Suprapubic skin (tissue), 4 donors: Measurements from ENCODE around the gene NCBP2L. TPM values are rescaled to one million over a fixed set of nuclear protein-coding genes. Genes with fewer than 3 reads are reported as not detected.

ENCODE experiments used
- DNase-seq, 2 donors: peaks; one replicate each; pipeline ENCODE4 v3.0.0-alpha.2; 2019; ENCODE audit warnings: low spot score in 2 of 2
- H3K27ac ChIP-seq: fragments of 200-600 bp; sonication (generic); one replicate; pipeline ENCODE4 v1.5.1; 2019
- H3K27me3 ChIP-seq: fragments of 200-600 bp; sonication (generic); one replicate; pipeline ENCODE4 v1.5.1; 2019
- H3K36me3 ChIP-seq: fragments of 200-600 bp; sonication (generic); one replicate; pipeline ENCODE4 v1.5.1; 2019
- H3K4me1 ChIP-seq: fragments of 200-600 bp; sonication (generic); one replicate; pipeline ENCODE4 v1.5.1; 2019
- H3K4me3 ChIP-seq: fragments of 200-600 bp; sonication (generic); one replicate; pipeline ENCODE4 v1.5.1; 2019; ENCODE audit warnings: mild to moderate bottlenecking
- H3K9me3 ChIP-seq: fragments of 200-600 bp; sonication (generic); one replicate; pipeline ENCODE4 v1.5.1; 2019
- EP300 ChIP-seq: sonication (generic); formaldehyde crosslinking; IDR thresholded peaks from one replicate; pipeline ENCODE4 v1.6.1; 2017; ENCODE audit warnings: antibody characterized with exemption
- POLR2A ChIP-seq, 2 donors: fragments of 450-650 bp; IDR thresholded peaks; one replicate each; pipeline ENCODE4 v1.6.1; 2017; ENCODE audit warnings: antibody characterized with exemption in 2 of 2, mild to moderate bottlenecking in 2 of 2, moderate library complexity in 2 of 2
- POLR2AphosphoS5 ChIP-seq, 3 donors: sonication (generic); formaldehyde crosslinking; IDR thresholded peaks; one replicate each; pipeline ENCODE4 v1.6.1; 2017; ENCODE audit warnings: antibody characterized with exemption in 3 of 3
- WGBS: methylation state at CpG from one replicate; pipeline ENCODE4 v1.1.5; 2018; 5-methylcytosine and 5-hydroxymethylcytosine counted together
- total RNA-seq, 4 donors: library from RNA; depleted of rRNA; stranded (reverse); fragments of >200 nt; gene quantifications; one replicate each; pipeline ENCODE4 v1.1.0, GENCODE V29; 2016
- TF ChIP-seq, protein P1 (sequence below), 2 donors: fragments of 200-600 bp in 1 of 2; fragments of 450-650 bp in 1 of 2; sonication (generic) in 1 of 2; IDR thresholded peaks; one replicate each; pipeline ENCODE4 v1.5.1; 2016 to 2019; ENCODE audit warnings: antibody characterized with exemption in 2 of 2, mild to moderate bottlenecking in 1 of 2, moderate library complexity in 1 of 2

NCBP2L gene
- not detected for total RNA-seq

DNA sequence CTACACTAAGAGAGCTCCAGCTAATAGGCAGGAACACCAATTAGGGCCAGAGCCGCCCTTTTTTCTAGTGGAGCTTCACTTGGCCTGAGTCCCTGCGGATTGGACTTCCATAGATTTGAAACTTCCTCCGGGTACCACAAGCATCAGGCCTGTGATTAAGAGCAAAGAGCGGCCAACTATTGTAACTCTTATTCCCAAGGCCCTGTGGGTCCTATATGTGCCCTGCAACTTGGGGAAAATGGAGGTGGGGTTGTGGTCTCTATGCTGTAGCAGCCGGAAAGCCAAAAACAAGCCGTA, at the start of gene NCBP2L:
Gene NCBP2L, plus strand, starts transcription at position 198 of the 297 bp plus-strand sequence. CDS start 16,488 bp downstream, outside the sequence.
- peak within 1 kb of the TSS; percentile 57 for H3K4me3 ChIP-seq
- peak within 1 kb of the TSS; percentile 82 for H3K27ac ChIP-seq
- H3K4me1 ChIP-seq = peaks cover 12% of the 10 kb centered on the region
- no peak for TF ChIP-seq EP300
- no peak for TF ChIP-seq POLR2A (IDR thresholded peaks at IDR 0.05)
- TF ChIP-seq POLR2AphosphoS5 (IDR thresholded peaks at IDR 0.05) = no peak
- TF ChIP-seq, protein P1, sequence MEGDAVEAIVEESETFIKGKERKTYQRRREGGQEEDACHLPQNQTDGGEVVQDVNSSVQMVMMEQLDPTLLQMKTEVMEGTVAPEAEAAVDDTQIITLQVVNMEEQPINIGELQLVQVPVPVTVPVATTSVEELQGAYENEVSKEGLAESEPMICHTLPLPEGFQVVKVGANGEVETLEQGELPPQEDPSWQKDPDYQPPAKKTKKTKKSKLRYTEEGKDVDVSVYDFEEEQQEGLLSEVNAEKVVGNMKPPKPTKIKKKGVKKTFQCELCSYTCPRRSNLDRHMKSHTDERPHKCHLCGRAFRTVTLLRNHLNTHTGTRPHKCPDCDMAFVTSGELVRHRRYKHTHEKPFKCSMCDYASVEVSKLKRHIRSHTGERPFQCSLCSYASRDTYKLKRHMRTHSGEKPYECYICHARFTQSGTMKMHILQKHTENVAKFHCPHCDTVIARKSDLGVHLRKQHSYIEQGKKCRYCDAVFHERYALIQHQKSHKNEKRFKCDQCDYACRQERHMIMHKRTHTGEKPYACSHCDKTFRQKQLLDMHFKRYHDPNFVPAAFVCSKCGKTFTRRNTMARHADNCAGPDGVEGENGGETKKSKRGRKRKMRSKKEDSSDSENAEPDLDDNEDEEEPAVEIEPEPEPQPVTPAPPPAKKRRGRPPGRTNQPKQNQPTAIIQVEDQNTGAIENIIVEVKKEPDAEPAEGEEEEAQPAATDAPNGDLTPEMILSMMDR (IDR thresholded peaks at IDR 0.05) = no peak
- no peak for DNase-seq
- H3K36me3 ChIP-seq = no peaks in the 10 kb centered on the region
- 68% methylated on average over 5 of the region's 6 CpGs for WGBS
- no peaks in the 10 kb centered on the region for H3K27me3 ChIP-seq
- H3K9me3 ChIP-seq = no peaks in the 10 kb centered on the region

- Histone ChIP-seq H3K27me3 (no peaks in the 10 kb centered on the region), H3K4me1 (peaks cover 53% of the 10 kb centered on the region), H3K9me3 (no peaks in the 10 kb centered on the region), H3K27ac (no peak overlapping the region), H3K4me3 (no peak overlapping the region), H3K36me3 (no peaks in the 10 kb centered on the region)
- no peak for DNase-seq
- WGBS = 69% methylated on average over 4 of the region's 4 CpGs
- no peak for TF ChIP-seq POLR2A (IDR thresholded peaks at IDR 0.05)
- no peak for TF ChIP-seq EP300
- TF ChIP-seq, protein P1 (IDR thresholded peaks at IDR 0.05) = no peak
- no peak for TF ChIP-seq POLR2AphosphoS5 (IDR thresholded peaks at IDR 0.05)
These were observed 49.0 kb upstream of the NCBP2L start for GRCh38 chrX:107728371-107729099.

GRCh38 chrX:107729558-107730297, 47.8 kb upstream of the NCBP2L start:
- H3K27ac ChIP-seq = peak overlapping the region; percentile 34
- no peak for DNase-seq

DNA sequence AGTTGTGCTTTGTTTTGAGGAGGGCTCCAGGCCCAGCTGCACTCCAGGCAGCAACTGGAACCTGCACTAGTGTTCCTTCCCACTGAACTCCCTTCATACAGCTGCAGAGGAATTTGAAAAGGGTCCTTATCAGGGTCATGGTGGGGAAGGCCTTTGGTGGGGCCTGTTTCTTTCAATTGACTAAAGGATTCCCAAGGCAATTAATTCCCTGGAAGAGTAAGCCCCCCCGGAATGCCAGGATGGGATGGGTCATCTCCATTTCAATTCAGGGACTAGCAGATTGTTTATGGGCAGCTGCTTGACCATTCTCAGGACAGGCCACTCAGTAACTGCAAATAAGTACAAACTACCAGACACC, 47.3 kb upstream of the NCBP2L start:
- Histone ChIP-seq H3K4me1 (peaks cover 57% of the 10 kb centered on the region), H3K27ac (no peak overlapping the region), H3K36me3 (no peaks in the 10 kb centered on the region), H3K27me3 (no peaks in the 10 kb centered on the region), H3K9me3 (no peaks in the 10 kb centered on the region), H3K4me3 (no peak overlapping the region)
- no peak for TF ChIP-seq POLR2A (IDR thresholded peaks at IDR 0.05)
- no peak for TF ChIP-seq EP300
- TF ChIP-seq, protein P1 (IDR thresholded peaks at IDR 0.05) = no peak
- TF ChIP-seq POLR2AphosphoS5 (IDR thresholded peaks at IDR 0.05) = no peak
- DNase-seq = no peak
- WGBS = 38% methylated on average over 1 of the region's 1 CpG

More at GRCh38 chrX:107729558-107730297, 47.8 kb upstream of the NCBP2L start:
- Histone ChIP-seq H3K36me3 (no peaks in the 10 kb centered on the region), H3K9me3 (no peaks in the 10 kb centered on the region), H3K4me1 (peaks cover 60% of the 10 kb centered on the region), H3K4me3 (no peak overlapping the region), H3K27me3 (no peaks in the 10 kb centered on the region)
- TF ChIP-seq, protein P1 (IDR thresholded peaks at IDR 0.05) = no peak
- TF ChIP-seq EP300 (no peak), POLR2AphosphoS5 (IDR thresholded peaks at IDR 0.05) (no peak), POLR2A (IDR thresholded peaks at IDR 0.05) (no peak)
- 66% methylated on average over 8 of the region's 8 CpGs for WGBS

DNA sequence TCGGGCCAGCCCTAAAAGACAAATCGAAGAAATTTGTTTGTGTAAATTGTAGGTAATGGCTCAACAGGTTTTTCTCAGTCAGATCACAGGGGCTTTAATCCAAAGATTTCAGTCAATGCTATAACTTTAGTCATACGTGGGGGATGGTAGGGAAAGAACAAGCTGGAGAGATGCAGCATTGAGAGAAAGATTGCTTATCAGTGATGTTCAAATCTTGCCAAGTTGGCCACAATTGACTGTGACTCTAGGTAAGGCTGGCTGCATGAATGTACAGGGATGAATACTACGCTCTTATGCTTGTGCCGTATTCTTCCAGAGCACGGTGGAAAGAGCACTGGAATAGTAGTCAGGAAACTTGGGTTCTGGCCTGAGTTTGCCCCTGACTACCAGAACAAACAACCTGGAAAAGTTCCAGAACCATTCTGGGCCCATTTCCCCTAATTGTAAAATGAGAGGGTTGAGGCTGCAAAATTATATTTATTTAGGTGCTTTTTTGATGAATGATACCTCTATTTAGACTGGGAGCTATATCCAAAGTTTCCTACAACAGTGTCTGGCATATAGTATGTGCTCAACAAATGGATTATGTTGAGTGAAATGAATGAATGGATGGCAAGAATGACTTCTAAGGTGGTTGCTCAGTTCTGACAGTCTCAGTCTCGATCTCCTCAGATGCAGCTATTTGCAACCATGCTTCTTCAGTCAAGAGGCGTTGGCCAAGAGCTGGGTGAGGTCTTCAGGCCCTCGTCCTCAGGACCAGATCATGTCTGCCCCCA, 46.4 kb upstream of the NCBP2L start:
- no peaks in the 10 kb centered on the region for H3K27me3 ChIP-seq
- H3K36me3 ChIP-seq = no peaks in the 10 kb centered on the region
- no peak for DNase-seq
- H3K27ac ChIP-seq = peak overlapping the region; percentile 29
- peaks cover 48% of the 10 kb centered on the region for H3K4me1 ChIP-seq
- 72% methylated on average over 9 of the region's 9 CpGs for WGBS
- H3K4me3 ChIP-seq = no peak overlapping the region
- H3K9me3 ChIP-seq = no peaks in the 10 kb centered on the region
- TF ChIP-seq EP300 (no peak), POLR2A (IDR thresholded peaks at IDR 0.05) (no peak), POLR2AphosphoS5 (IDR thresholded peaks at IDR 0.05) (no peak)
- TF ChIP-seq, protein P1 (IDR thresholded peaks at IDR 0.05) = no peak
